AG09309 (cell line): ENCODE data around the gene DLG2.
"Not testable (repeated sequence)": the region's sequence is repeated elsewhere in the genome, so short reads cannot be mapped to it uniquely, and the experiment has no call there.

Source experiments
- DNase-seq: peaks from one replicate; pipeline ENCODE4 v3.0.0-alpha.2; 2010; ENCODE audit warnings: low read depth
- H3K4me3 ChIP-seq: 2 replicates; pipeline ENCODE4 v1.5.1; 2011; ENCODE audit warnings: mild to moderate bottlenecking, low read depth, low read length, moderate library complexity; ENCODE audit not compliant: control insufficient read depth
- CTCF ChIP-seq: IDR thresholded peaks from 2 replicates; pipeline ENCODE4 v1.5.1; 2011; ENCODE audit warnings: mild to moderate bottlenecking, low read depth, low read length, inconsistent platforms; ENCODE audit not compliant: insufficient read depth, control insufficient read depth; ENCODE audit errors: missing control alignments

DLG2 gene

GRCh38 chr11:85423316-85423715 is 203.8 kb downstream of the DLG2 start:
- TF ChIP-seq CTCF: no peak
- no peak for DNase-seq
- H3K4me3 ChIP-seq: no peak overlapping the region

- no peak for TF ChIP-seq CTCF
- no peak for DNase-seq
Observed at GRCh38 chr11:85414175-85414574, 213.0 kb downstream of the DLG2 start.

GRCh38 chr11:85407648-85408047 is 219.5 kb downstream of the DLG2 start:
- H3K4me3 ChIP-seq: no peak overlapping the region
- no peak for DNase-seq
- no peak for TF ChIP-seq CTCF

More at GRCh38 chr11:85414175-85414574, 213.0 kb downstream of the DLG2 start:
- H3K4me3 ChIP-seq: no peak overlapping the region

- TF ChIP-seq CTCF: no peak
- DNase-seq: no peak
Observed at GRCh38 chr11:85406841-85407240, 220.3 kb downstream of the DLG2 start.

GRCh38 chr11:85406316-85406715 is 220.8 kb downstream of the DLG2 start:
- no peak for DNase-seq
- TF ChIP-seq CTCF: no peak

More at GRCh38 chr11:85406841-85407240, 220.3 kb downstream of the DLG2 start:
- no peak overlapping the region for H3K4me3 ChIP-seq

GRCh38 chr11:85395515-85396055 is 231.6 kb downstream of the DLG2 start:
- not testable (repeated sequence) for H3K4me3 ChIP-seq, DNase-seq

More at GRCh38 chr11:85406316-85406715, 220.8 kb downstream of the DLG2 start:
- no peak overlapping the region for H3K4me3 ChIP-seq

- TF ChIP-seq CTCF: no peak
- no peak overlapping the region for H3K4me3 ChIP-seq
- no peak for DNase-seq
Observed at GRCh38 chr11:85394283-85394682, 232.9 kb downstream of the DLG2 start.
